NCI-H1436 treated with DMSO at 0.1 percent for 48 hours (cell line): ENCODE measurements around the gene PPM1L.

Experiments
- DNase-seq: peaks from one replicate; lab custom pipeline; 2025; lab: John Stamatoyannopoulos, UW

PPM1L gene

GRCh38 chr3:160765211-160765610, 9.2 kb downstream of the PPM1L start:
- no peak for DNase-seq

GRCh38 chr3:160768031-160768430, 12.0 kb downstream of the PPM1L start:
- DNase-seq, result no peak

- no peak for DNase-seq
These were observed 12.9 kb downstream of the PPM1L start for GRCh38 chr3:160768918-160769317.

GRCh38 chr3:160771811-160772459, 15.9 kb downstream of the PPM1L start:
- no peak for DNase-seq

GRCh38 chr3:160773722-160774121, 17.7 kb downstream of the PPM1L start:
- no peak for DNase-seq

GRCh38 chr3:160774172-160774571, 18.1 kb downstream of the PPM1L start:
- no peak for DNase-seq

- DNase-seq, result no peak
These were observed 22.4 kb downstream of the PPM1L start for GRCh38 chr3:160778480-160778879.

- no peak for DNase-seq
These were observed 23.0 kb downstream of the PPM1L start for GRCh38 chr3:160779040-160779439.

GRCh38 chr3:160780245-160780644, 24.2 kb downstream of the PPM1L start:
- DNase-seq, result no peak

GRCh38 chr3:160781402-160781801, 25.4 kb downstream of the PPM1L start:
- DNase-seq, result peak; percentile 64

GRCh38 chr3:160781863-160782262, 25.8 kb downstream of the PPM1L start:
- no peak for DNase-seq

- no peak for DNase-seq
These were observed 28.8 kb downstream of the PPM1L start for GRCh38 chr3:160784853-160785252.

GRCh38 chr3:160790726-160791125, 34.7 kb downstream of the PPM1L start:
- no peak for DNase-seq

GRCh38 chr3:160792540-160792939, 36.5 kb downstream of the PPM1L start:
- no peak for DNase-seq

- no peak for DNase-seq
These were observed 37.8 kb downstream of the PPM1L start for GRCh38 chr3:160793722-160794252.

GRCh38 chr3:160796089-160796812, 40.2 kb downstream of the PPM1L start:
- DNase-seq, result no peak

GRCh38 chr3:160796813-160797164, 40.8 kb downstream of the PPM1L start:
- no peak for DNase-seq

GRCh38 chr3:160797356-160797755, 41.3 kb downstream of the PPM1L start:
- DNase-seq, result no peak

GRCh38 chr3:160801386-160802118, 45.5 kb downstream of the PPM1L start:
- DNase-seq, result no peak

- no peak for DNase-seq
These were observed 48.7 kb downstream of the PPM1L start for GRCh38 chr3:160804762-160805161.

- no peak for DNase-seq
These were observed 50.1 kb downstream of the PPM1L start for GRCh38 chr3:160806094-160806493.

GRCh38 chr3:160806686-160807085, 50.7 kb downstream of the PPM1L start:
- no peak for DNase-seq

GRCh38 chr3:160808838-160809237, 52.8 kb downstream of the PPM1L start:
- DNase-seq, result no peak
